ENCODE data around the gene VDR.

The VDR gene

GRCh38 chr12:47904713-47905709, at the start of gene VDR:
TSS of gene VDR (minus strand) at chr12:47904994. CDS start at chr12:47879113, 25,881 bp downstream.
- peak; percentile 76 for DNase-seq (ENCODE audit: low read depth)

- no peak for DNase-seq (ENCODE audit: low read depth)
These were observed 49.3 kb upstream of the VDR start for GRCh38 chr12:47954058-47954457.

- no peak for DNase-seq (ENCODE audit: low read depth)
These were observed 46.2 kb upstream of the VDR start for GRCh38 chr12:47950856-47951468.

GRCh38 chr12:47949441-47950341, 44.9 kb upstream of the VDR start:
- peak; percentile 44 for DNase-seq (ENCODE audit: low read depth)

GRCh38 chr12:47947341-47947740, 42.5 kb upstream of the VDR start:
- no peak for DNase-seq (ENCODE audit: low read depth)

- no peak for DNase-seq (ENCODE audit: low read depth)
These were observed 41.9 kb upstream of the VDR start for GRCh38 chr12:47946413-47947323.

GRCh38 chr12:47945341-47945728, 40.5 kb upstream of the VDR start:
- DNase-seq (ENCODE audit: low read depth) = no peak

- no peak for DNase-seq (ENCODE audit: low read depth)
These were observed 40.0 kb upstream of the VDR start for GRCh38 chr12:47944685-47945340.

GRCh38 chr12:47943623-47944340, 39.0 kb upstream of the VDR start:
- no peak for DNase-seq (ENCODE audit: low read depth)

GRCh38 chr12:47942614-47943225, 37.9 kb upstream of the VDR start:
- DNase-seq (ENCODE audit: low read depth) = no peak

GRCh38 chr12:47941871-47942613, 37.2 kb upstream of the VDR start:
- DNase-seq (ENCODE audit: low read depth) = peak; percentile 47

- no peak for DNase-seq (ENCODE audit: low read depth)
These were observed 36.6 kb upstream of the VDR start for GRCh38 chr12:47941475-47941780.

- DNase-seq (ENCODE audit: low read depth) = no peak
These were observed 36.1 kb upstream of the VDR start for GRCh38 chr12:47940773-47941474.

- DNase-seq (ENCODE audit: low read depth) = no peak
These were observed 34.3 kb upstream of the VDR start for GRCh38 chr12:47939009-47939601.

- no peak for DNase-seq (ENCODE audit: low read depth)
These were observed 33.8 kb upstream of the VDR start for GRCh38 chr12:47938594-47938993.

GRCh38 chr12:47938093-47938492, 33.3 kb upstream of the VDR start:
- no peak for DNase-seq (ENCODE audit: low read depth)

GRCh38 chr12:47935184-47935583, 30.4 kb upstream of the VDR start:
- DNase-seq (ENCODE audit: low read depth) = no peak

- DNase-seq (ENCODE audit: low read depth) = no peak
These were observed 26.4 kb upstream of the VDR start for GRCh38 chr12:47931187-47931586.
